Osteoblast (primary cell): Measurements from ENCODE around the gene USH2A. TPM values are rescaled to one million over a fixed set of nuclear protein-coding genes. Genes with fewer than 3 reads are reported as not detected.

Experiments
- DNase-seq: peaks from one replicate; pipeline ENCODE4 v3.0.0; 2011; ENCODE audit warnings: low spot score, mixed read lengths; ENCODE audit not compliant: insufficient read length; ENCODE audit errors: missing footprints
- H2AFZ ChIP-seq: 2 replicates; pipeline ENCODE4 v1.6.0; 2011; ENCODE audit warnings: mild to moderate bottlenecking, low read length
- H3K27ac ChIP-seq: 2 replicates; pipeline ENCODE4 v1.5.1; 2011; ENCODE audit warnings: mild to moderate bottlenecking, low read depth, low read length, moderate library complexity
- H3K27me3 ChIP-seq: 2 replicates; pipeline ENCODE4 v1.6.0; 2012; ENCODE audit warnings: mild to moderate bottlenecking, control low read depth, inconsistent platforms, low read length, moderate library complexity; ENCODE audit not compliant: insufficient read depth
- H3K36me3 ChIP-seq: 2 replicates; pipeline ENCODE4 v1.5.1; 2011; ENCODE audit warnings: mild to moderate bottlenecking, low read length, control low read depth, moderate library complexity; ENCODE audit not compliant: insufficient read depth
- H3K4me1 ChIP-seq: 2 replicates; pipeline ENCODE4 v1.5.1; 2011; ENCODE audit warnings: mild to moderate bottlenecking, low read length, control low read depth, moderate library complexity; ENCODE audit not compliant: insufficient read depth
- H3K4me2 ChIP-seq: 2 replicates; pipeline ENCODE4 v1.6.0; 2011; ENCODE audit warnings: mild to moderate bottlenecking, low read length; ENCODE audit not compliant: insufficient read depth
- H3K4me3 ChIP-seq: fragments of 200-600 bp; sonication (generic); 3 replicates; pipeline ENCODE4 v1.5.1; 2012; ENCODE audit warnings: mild to moderate bottlenecking, low read length, inconsistent platforms; ENCODE audit not compliant: insufficient read depth
- H3K79me2 ChIP-seq: 2 replicates; pipeline ENCODE4 v1.6.0; 2012; ENCODE audit warnings: mild to moderate bottlenecking, low read length, control low read depth, inconsistent platforms; ENCODE audit not compliant: insufficient read depth
- H3K9me3 ChIP-seq: 2 replicates; pipeline ENCODE4 v1.5.1; 2011; ENCODE audit warnings: low read depth, low read length, control low read depth
- H4K20me1 ChIP-seq: 2 replicates; pipeline ENCODE4 v1.6.0; 2012; ENCODE audit warnings: mild to moderate bottlenecking, low read length, control low read depth; ENCODE audit not compliant: insufficient read depth
- total RNA-seq: library from RNA; depleted of rRNA; stranded (reverse); fragments of >200 nt; gene quantifications from 2 replicates; pipeline ENCODE4 v1.2.3, GENCODE V29; 2012
- TF ChIP-seq, protein P1 (sequence below): IDR thresholded peaks from 2 replicates; pipeline ENCODE4 v1.5.1; 2011; ENCODE audit warnings: mild to moderate bottlenecking, low read depth, low read length, moderate library complexity; ENCODE audit errors: extremely low read depth

USH2A gene
- total RNA-seq, 1 donor = under 0.01 TPM

DNA sequence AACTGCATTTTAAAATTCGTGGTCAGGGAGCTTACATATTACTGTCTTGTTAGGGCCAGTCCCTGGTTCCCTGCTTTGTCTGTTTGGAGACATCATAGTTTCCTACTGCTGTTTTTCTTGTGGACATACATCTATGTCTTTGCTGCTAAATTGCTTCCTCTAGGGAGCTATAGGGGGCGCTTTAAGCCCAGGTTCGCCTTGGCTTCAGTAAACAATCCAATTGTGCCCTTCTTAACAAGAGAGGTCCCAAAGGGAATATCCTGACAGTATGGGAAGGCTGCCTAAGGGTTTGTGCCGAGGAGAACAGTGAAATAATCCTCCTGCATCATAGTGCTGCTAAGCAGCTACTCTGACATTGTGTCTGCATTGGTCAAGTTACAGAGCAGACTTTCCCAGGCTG, 112.5 kb downstream of the USH2A start:
- Histone ChIP-seq H3K4me1 (no peaks in the 10 kb centered on the region), H3K36me3 (no peaks in the 10 kb centered on the region), H3K4me2 (no peak overlapping the region), H3K79me2 (no peaks in the 10 kb centered on the region), H3K27me3 (no peaks in the 10 kb centered on the region), H3K9me3 (no peaks in the 10 kb centered on the region), H3K27ac (no peak overlapping the region), H2AFZ (no peak overlapping the region), H3K4me3 (no peak overlapping the region), H4K20me1 (no peaks in the 10 kb centered on the region)
- TF ChIP-seq, protein P1, sequence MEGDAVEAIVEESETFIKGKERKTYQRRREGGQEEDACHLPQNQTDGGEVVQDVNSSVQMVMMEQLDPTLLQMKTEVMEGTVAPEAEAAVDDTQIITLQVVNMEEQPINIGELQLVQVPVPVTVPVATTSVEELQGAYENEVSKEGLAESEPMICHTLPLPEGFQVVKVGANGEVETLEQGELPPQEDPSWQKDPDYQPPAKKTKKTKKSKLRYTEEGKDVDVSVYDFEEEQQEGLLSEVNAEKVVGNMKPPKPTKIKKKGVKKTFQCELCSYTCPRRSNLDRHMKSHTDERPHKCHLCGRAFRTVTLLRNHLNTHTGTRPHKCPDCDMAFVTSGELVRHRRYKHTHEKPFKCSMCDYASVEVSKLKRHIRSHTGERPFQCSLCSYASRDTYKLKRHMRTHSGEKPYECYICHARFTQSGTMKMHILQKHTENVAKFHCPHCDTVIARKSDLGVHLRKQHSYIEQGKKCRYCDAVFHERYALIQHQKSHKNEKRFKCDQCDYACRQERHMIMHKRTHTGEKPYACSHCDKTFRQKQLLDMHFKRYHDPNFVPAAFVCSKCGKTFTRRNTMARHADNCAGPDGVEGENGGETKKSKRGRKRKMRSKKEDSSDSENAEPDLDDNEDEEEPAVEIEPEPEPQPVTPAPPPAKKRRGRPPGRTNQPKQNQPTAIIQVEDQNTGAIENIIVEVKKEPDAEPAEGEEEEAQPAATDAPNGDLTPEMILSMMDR = peak; percentile 7
- DNase-seq = no peak

DNA sequence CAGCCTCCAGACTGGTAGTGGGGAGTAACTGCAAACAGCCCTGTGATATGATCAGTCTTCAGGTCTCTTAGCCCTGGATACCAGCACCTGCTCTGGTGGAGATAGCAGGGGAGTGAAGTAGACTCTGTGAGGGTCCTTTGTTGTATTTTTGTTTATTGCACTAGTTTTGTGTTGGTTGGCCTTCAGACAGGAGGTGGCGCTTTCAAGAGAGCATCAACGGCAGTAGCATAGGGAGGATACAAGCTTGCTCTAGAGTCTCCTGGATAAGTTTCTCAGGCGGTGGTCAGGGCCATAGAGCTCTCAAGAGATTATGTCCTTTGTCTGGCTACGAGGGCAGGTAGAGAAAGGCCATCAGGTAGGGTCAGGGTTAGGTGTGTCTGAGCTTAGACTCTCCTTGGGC, 116.4 kb downstream of the USH2A start:
- Histone ChIP-seq H3K27me3 (no peaks in the 10 kb centered on the region), H3K36me3 (no peaks in the 10 kb centered on the region), H4K20me1 (no peaks in the 10 kb centered on the region), H3K4me1 (no peaks in the 10 kb centered on the region), H3K27ac (no peak overlapping the region), H3K4me3 (no peak overlapping the region), H3K4me2 (no peak overlapping the region), H3K79me2 (no peaks in the 10 kb centered on the region), H3K9me3 (no peaks in the 10 kb centered on the region), H2AFZ (no peak overlapping the region)
- TF ChIP-seq, protein P1 = no peak
- DNase-seq = no peak

DNA sequence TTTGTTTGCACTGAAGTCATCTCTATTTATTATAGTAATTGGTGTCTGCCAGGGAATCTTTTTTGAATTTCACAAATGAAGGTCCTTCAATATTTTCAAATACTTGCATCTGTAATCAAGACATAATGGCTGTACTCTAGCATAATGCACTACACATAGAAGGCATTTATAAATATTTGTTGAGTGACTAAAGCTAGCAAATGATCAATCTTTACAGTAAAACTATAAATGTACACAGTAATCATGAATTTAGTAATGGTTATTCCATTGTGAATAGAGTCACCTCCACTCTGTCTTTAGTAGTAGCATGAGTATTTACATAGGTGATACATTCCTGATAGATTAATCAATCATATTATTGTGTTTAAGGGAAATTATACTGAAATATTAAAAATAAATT, 119.6 kb downstream of the USH2A start:
- H3K27ac ChIP-seq = no peak overlapping the region
- no peaks in the 10 kb centered on the region for H3K27me3 ChIP-seq
- no peak for DNase-seq
- H3K4me1 ChIP-seq = no peaks in the 10 kb centered on the region
- H3K4me2 ChIP-seq = no peak overlapping the region
- TF ChIP-seq, protein P1 = no peak
- no peak overlapping the region for H3K4me3 ChIP-seq
- H3K36me3 ChIP-seq = no peaks in the 10 kb centered on the region
- H4K20me1 ChIP-seq = no peaks in the 10 kb centered on the region
- H3K9me3 ChIP-seq = no peaks in the 10 kb centered on the region
- no peak overlapping the region for H2AFZ ChIP-seq
- no peaks in the 10 kb centered on the region for H3K79me2 ChIP-seq

DNA sequence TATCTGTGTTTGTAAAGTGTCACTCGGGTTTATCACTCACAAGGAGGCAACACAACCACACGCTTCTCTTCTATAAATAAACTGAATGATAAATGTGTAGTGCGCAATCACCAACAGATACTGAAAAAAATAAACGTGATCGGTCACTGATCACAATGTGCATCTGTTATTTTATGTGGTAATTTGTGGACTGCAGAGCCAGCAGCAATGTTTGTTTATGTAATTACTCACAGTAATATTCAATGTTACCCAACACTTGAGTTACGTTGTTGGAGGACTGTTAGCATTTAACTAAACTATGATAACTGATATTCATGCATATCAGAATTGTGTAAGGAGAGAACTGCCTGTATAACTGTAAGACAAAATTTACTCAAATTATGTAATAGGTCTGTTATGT, 129.6 kb downstream of the USH2A start:
- no peaks in the 10 kb centered on the region for H4K20me1 ChIP-seq
- no peak overlapping the region for H2AFZ ChIP-seq
- H3K27ac ChIP-seq = no peak overlapping the region
- no peak overlapping the region for H3K4me2 ChIP-seq
- no peak overlapping the region for H3K4me3 ChIP-seq
- no peaks in the 10 kb centered on the region for H3K27me3 ChIP-seq
- H3K79me2 ChIP-seq = no peaks in the 10 kb centered on the region
- no peak for DNase-seq
- H3K9me3 ChIP-seq = no peaks in the 10 kb centered on the region
- no peaks in the 10 kb centered on the region for H3K36me3 ChIP-seq
- TF ChIP-seq, protein P1 = no peak
- H3K4me1 ChIP-seq = no peaks in the 10 kb centered on the region
